Nephron progenitor cell (in vitro differentiated cells): ENCODE results near the gene RNF212B.
"Not testable (repeated sequence)": the region's sequence is repeated elsewhere in the genome, so short reads cannot be mapped to it uniquely, and the experiment has no call there.

Experiments used
- DNase-seq: peaks from one replicate; pipeline ENCODE4 v3.0.0; 2021
- H3K27ac Mint-ChIP-seq: 2 replicates; pipeline ENCODE4 v1.8.0; 2021; ENCODE audit warnings: mild to moderate bottlenecking, moderate library complexity, mixed read lengths
- H3K27me3 Mint-ChIP-seq: 2 replicates; pipeline ENCODE4 v1.8.0; 2021; ENCODE audit warnings: mild to moderate bottlenecking, low read depth, mixed read lengths; ENCODE audit not compliant: poor library complexity
- H3K36me3 Mint-ChIP-seq: 2 replicates; pipeline ENCODE4 v1.8.0; 2021; ENCODE audit warnings: low read depth, mixed read lengths
- H3K4me1 Mint-ChIP-seq: 2 replicates; pipeline ENCODE4 v1.8.0; 2021; ENCODE audit warnings: mixed read lengths
- H3K4me3 Mint-ChIP-seq: 2 replicates; pipeline ENCODE4 v1.8.0; 2021; ENCODE audit warnings: mild to moderate bottlenecking, moderate library complexity, mixed read lengths
- H3K9me3 Mint-ChIP-seq: 2 replicates; pipeline ENCODE4 v1.8.0; 2021; ENCODE audit warnings: mild to moderate bottlenecking, moderate library complexity, mixed read lengths
- CTCF ChIP-seq: fragments of 200-600 bp; sonication (generic); IDR thresholded peaks from 2 replicates; pipeline ENCODE4 v1.5.0; 2021; ENCODE audit warnings: antibody characterized with exemption

The RNF212B gene

GRCh38 chr14:23240661-23241060 lies 2.9 kb downstream of the RNF212B start:
- Mint-ChIP-seq H3K4me1 (peaks cover 10% of the 10 kb centered on the region), H3K4me3 (no peak overlapping the region), H3K27ac (no peak overlapping the region), H3K27me3 (peaks cover 14% of the 10 kb centered on the region), H3K36me3 (no peaks in the 10 kb centered on the region), H3K9me3 (peaks cover 3% of the 10 kb centered on the region)
- TF ChIP-seq CTCF: no peak
- DNase-seq: no peak

DNA sequence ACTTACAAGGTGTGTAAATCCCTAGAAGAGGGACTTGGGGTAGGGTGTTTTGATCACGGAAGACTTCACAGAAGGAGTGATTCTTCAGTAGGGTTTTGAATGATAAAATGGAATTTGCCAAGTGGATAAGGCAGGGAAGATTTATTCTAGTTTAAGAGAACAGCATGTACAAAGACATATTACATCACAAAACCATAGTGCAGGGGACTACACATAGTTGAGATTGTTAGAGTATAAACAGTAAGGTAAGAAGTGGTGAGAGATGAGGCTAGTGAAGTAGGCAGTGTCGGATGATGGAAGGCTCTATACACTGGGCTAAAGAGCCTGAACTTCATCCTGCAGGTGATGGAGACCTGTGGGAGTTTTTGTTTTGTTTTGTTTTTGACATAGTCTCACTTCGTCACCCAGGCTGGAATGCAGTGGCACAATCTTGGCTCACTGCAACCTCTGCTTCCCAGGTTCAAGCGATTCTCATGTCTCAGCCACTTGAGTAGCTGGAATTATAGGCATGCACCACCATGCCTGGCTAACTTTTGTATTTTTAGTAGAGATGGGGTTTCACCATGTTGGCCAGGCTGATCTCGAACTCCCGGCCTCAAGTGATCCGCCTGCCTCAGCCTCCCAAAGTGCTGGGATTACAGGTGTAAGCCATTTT lies 3.5 kb downstream of the RNF212B start:
- not testable (repeated sequence) for H3K9me3 Mint-ChIP-seq, H3K27ac Mint-ChIP-seq, H3K36me3 Mint-ChIP-seq, H3K27me3 Mint-ChIP-seq, DNase-seq, H3K4me1 Mint-ChIP-seq, H3K4me3 Mint-ChIP-seq

DNA sequence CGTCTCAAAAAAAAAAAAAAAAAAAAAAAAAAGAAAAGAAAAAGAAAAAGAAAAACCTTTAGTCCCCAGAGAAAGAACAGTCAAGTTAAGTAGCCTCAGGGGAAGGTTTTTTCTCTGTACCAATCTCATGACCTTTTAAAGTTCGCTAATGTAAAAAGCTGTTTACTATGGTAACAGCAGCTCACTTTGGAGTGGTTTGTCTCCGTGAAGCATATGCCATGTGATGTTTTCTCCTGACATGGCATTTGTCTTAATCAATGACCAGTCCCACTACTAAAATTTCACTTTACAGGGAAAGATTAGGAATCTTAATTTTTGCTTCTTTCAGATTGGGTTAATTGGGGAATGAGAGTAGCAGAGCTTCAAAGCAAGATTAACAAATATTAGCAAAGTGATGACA lies 4.3 kb downstream of the RNF212B start:
- Mint-ChIP-seq H3K9me3 (peaks cover 3% of the 10 kb centered on the region), H3K27ac (no peak overlapping the region), H3K36me3 (no peaks in the 10 kb centered on the region), H3K27me3 (peaks cover 10% of the 10 kb centered on the region), H3K4me1 (peaks cover 10% of the 10 kb centered on the region), H3K4me3 (no peak overlapping the region)
- no peak for DNase-seq
- no peak for TF ChIP-seq CTCF

GRCh38 chr14:23243066-23243465 lies 5.3 kb downstream of the RNF212B start:
- H3K36me3 Mint-ChIP-seq: no peaks in the 10 kb centered on the region
- DNase-seq: no peak
- peaks cover 7% of the 10 kb centered on the region for H3K27me3 Mint-ChIP-seq
- TF ChIP-seq CTCF: no peak
- no peak overlapping the region for H3K4me3 Mint-ChIP-seq
- no peak overlapping the region for H3K27ac Mint-ChIP-seq
- peaks cover 2% of the 10 kb centered on the region for H3K4me1 Mint-ChIP-seq
- no peaks in the 10 kb centered on the region for H3K9me3 Mint-ChIP-seq

DNA sequence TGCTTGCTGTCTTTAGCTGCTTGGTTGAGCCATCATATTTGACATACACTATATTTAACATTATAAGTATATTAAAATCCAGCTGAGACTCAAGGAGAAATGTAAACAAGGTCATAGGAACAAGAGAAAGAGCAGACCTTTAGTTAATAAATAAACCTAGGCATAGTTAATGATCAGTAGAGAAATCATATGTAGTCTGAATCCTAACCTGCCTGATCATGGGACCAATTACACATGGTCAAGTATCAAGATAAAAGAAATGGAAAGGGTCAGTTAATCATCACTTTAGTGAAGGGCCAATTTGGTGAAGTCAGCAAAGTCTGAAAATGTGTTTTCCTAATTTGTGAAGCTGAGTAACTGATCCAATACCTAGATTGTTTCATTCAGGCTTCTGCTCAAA lies 7.5 kb downstream of the RNF212B start:
- no peaks in the 10 kb centered on the region for H3K36me3 Mint-ChIP-seq
- no peak overlapping the region for H3K4me3 Mint-ChIP-seq
- no peak for DNase-seq
- no peak overlapping the region for H3K27ac Mint-ChIP-seq
- no peaks in the 10 kb centered on the region for H3K9me3 Mint-ChIP-seq
- peaks cover 4% of the 10 kb centered on the region for H3K27me3 Mint-ChIP-seq
- no peaks in the 10 kb centered on the region for H3K4me1 Mint-ChIP-seq
- TF ChIP-seq CTCF: no peak

GRCh38 chr14:23248601-23249000 lies 10.9 kb downstream of the RNF212B start:
- no peak for DNase-seq
- Mint-ChIP-seq H3K9me3 (no peaks in the 10 kb centered on the region), H3K27ac (no peak overlapping the region), H3K4me1 (no peaks in the 10 kb centered on the region), H3K36me3 (no peaks in the 10 kb centered on the region), H3K27me3 (peaks cover 12% of the 10 kb centered on the region), H3K4me3 (no peak overlapping the region)
- TF ChIP-seq CTCF: no peak
